Breast epithelium (tissue), 3 donors: Measurements from ENCODE around the gene PCDH9.

Source experiments
- CTCF ChIP-seq, 3 donors: fragments of 450-650 bp; IDR thresholded peaks; one replicate each; pipeline ENCODE4 v1.5.1; 2016 to 2017; ENCODE audit warnings: antibody characterized with exemption in 3 of 3, mild to moderate bottlenecking in 3 of 3, moderate library complexity in 3 of 3
- POLR2A ChIP-seq: fragments of 450-650 bp; IDR thresholded peaks from one replicate; pipeline ENCODE4 v1.6.1; 2016; ENCODE audit warnings: antibody characterized with exemption, mild to moderate bottlenecking, moderate library complexity
- POLR2AphosphoS5 ChIP-seq, 3 donors: sonication (generic); formaldehyde crosslinking; IDR thresholded peaks; one replicate each; pipeline ENCODE4 v1.6.1; 2017; ENCODE audit warnings: antibody characterized with exemption in 3 of 3

DNA sequence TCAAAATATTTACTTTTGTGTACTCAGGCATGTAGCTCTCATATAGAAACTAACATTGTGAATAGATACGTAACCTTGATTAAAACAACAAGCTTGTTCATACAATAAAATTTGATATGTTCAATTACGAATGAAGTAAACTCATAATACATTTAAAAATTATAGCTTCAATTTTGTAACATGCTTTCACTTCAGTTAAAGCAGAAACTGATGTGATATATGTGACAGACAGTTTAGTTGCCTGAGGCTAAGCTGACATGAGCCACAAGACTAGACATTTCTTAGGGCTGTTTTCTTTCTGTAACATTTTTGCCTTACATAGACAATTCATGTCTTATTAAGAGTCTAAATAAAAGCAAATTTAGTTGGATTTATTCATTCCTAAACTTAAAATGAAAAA, 526.0 kb downstream of the PCDH9 start:
- TF ChIP-seq CTCF (IDR thresholded peaks at IDR 0.05) (no peak), POLR2A (no peak), POLR2AphosphoS5 (IDR thresholded peaks at IDR 0.05) (no peak)
